DND-41 (cell line): ENCODE measurements around the gene CSNK1G2.

ENCODE experiments used
- CTCF ChIP-seq: IDR thresholded peaks from 2 replicates; pipeline ENCODE4 v1.5.1; 2012; ENCODE audit warnings: borderline replicate concordance, low read length, moderate library complexity, mild to moderate bottlenecking; ENCODE audit not compliant: poor library complexity, severe bottlenecking; ENCODE audit errors: extremely low read depth
- EZH2 ChIP-seq: IDR thresholded peaks from 3 replicates; pipeline ENCODE4 v1.6.1; 2012; ENCODE audit warnings: borderline replicate concordance, low read depth, mild to moderate bottlenecking, moderate library complexity, low read length, inconsistent platforms; ENCODE audit not compliant: severe bottlenecking

- TF ChIP-seq CTCF (no peak), EZH2 (no peak)
Observed at GRCh38 chr19:1914826-1915341, 26.1 kb upstream of the CSNK1G2 start.
